D341Med (cell line): ENCODE results near the gene SREBF2.
A peak's percentile ranks its signal among the peaks of the same experiment; 100 is the strongest.

Source experiments
- DNase-seq: peaks from one replicate; pipeline ENCODE4 v3.0.0; 2012; ENCODE audit warnings: low spot score

Gene SREBF2

GRCh38 chr22:41922328-41922727 lies 89.4 kb downstream of the SREBF2 start:
- DNase-seq, result no peak

GRCh38 chr22:41922940-41923594 lies 90.2 kb downstream of the SREBF2 start:
- no peak for DNase-seq

- DNase-seq, result no peak
Observed at GRCh38 chr22:41923595-41924276, 90.8 kb downstream of the SREBF2 start.

- peak; percentile 89 for DNase-seq
Observed at GRCh38 chr22:41925783-41926460, 93.0 kb downstream of the SREBF2 start.

GRCh38 chr22:41927813-41928212 lies 94.9 kb downstream of the SREBF2 start:
- DNase-seq, result no peak

- DNase-seq, result no peak
Observed at GRCh38 chr22:41928593-41929417, 95.9 kb downstream of the SREBF2 start.

GRCh38 chr22:41929418-41929810 lies 96.5 kb downstream of the SREBF2 start:
- DNase-seq, result no peak

GRCh38 chr22:41931701-41932269 lies 98.9 kb downstream of the SREBF2 start:
- DNase-seq, result no peak

GRCh38 chr22:41932353-41932752 lies 99.4 kb downstream of the SREBF2 start:
- no peak for DNase-seq

- DNase-seq, result no peak
Observed at GRCh38 chr22:41933411-41934177, 100.7 kb downstream of the SREBF2 start.

- DNase-seq, result no peak
Observed at GRCh38 chr22:41934284-41935014, 101.5 kb downstream of the SREBF2 start.

- no peak for DNase-seq
Observed at GRCh38 chr22:41935015-41935351, 102.1 kb downstream of the SREBF2 start.

GRCh38 chr22:41935509-41935908 lies 102.6 kb downstream of the SREBF2 start:
- no peak for DNase-seq

- no peak for DNase-seq
Observed at GRCh38 chr22:41936894-41937169, 103.9 kb downstream of the SREBF2 start.

- DNase-seq, result no peak
Observed at GRCh38 chr22:41939981-41940831, 107.3 kb downstream of the SREBF2 start.

- DNase-seq, result peak; percentile 89
Observed at GRCh38 chr22:41940832-41941765, 108.2 kb downstream of the SREBF2 start.

GRCh38 chr22:41943661-41944209 lies 110.8 kb downstream of the SREBF2 start:
- DNase-seq, result no peak

GRCh38 chr22:41946629-41947423 lies 113.9 kb downstream of the SREBF2 start, which contains the start of gene CENPM:
TSS of gene CENPM (minus strand) at chr22:41947152. CDS start at chr22:41947076, 76 bp downstream.
- DNase-seq, result peak; percentile 94
